Loucy (cell line): Measurements from ENCODE around the gene IGFALS.

Experiments used
- H2AFZ ChIP-seq: fragments of 200-600 bp; sonication (generic); 2 replicates; pipeline ENCODE4 v1.6.0; 2016; ENCODE audit warnings: antibody characterized with exemption, mild to moderate bottlenecking, low read length, moderate library complexity
- H3F3A ChIP-seq: fragments of 200-600 bp; 2 replicates; pipeline ENCODE4 v1.6.0; 2016; ENCODE audit warnings: antibody characterized with exemption, low read depth, mild to moderate bottlenecking
- H3K27me3 ChIP-seq: fragments of 200-600 bp; sonication (generic); 2 replicates; pipeline ENCODE4 v1.6.1; 2014; ENCODE audit warnings: low read length, mild to moderate bottlenecking; ENCODE audit not compliant: insufficient read depth, poor library complexity, severe bottlenecking
- H3K36me3 ChIP-seq: fragments of 200-600 bp; sonication (generic); 2 replicates; pipeline ENCODE4 v1.6.1; 2016; ENCODE audit warnings: low read length; ENCODE audit not compliant: insufficient read depth
- H3K4me1 ChIP-seq: fragments of 200-600 bp; sonication (generic); 2 replicates; pipeline ENCODE4 v1.5.1; 2014; ENCODE audit warnings: low read length, mild to moderate bottlenecking; ENCODE audit not compliant: insufficient read depth, poor library complexity, severe bottlenecking
- H3K4me2 ChIP-seq: fragments of 200-600 bp; sonication (generic); 2 replicates; pipeline ENCODE4 v1.6.0; 2014; ENCODE audit warnings: antibody characterized with exemption, low read length, low read depth, mild to moderate bottlenecking; ENCODE audit not compliant: poor library complexity, severe bottlenecking
- H3K4me3 ChIP-seq: fragments of 200-600 bp; sonication (generic); 2 replicates; pipeline ENCODE4 v1.5.1; 2014; ENCODE audit warnings: low read length, mild to moderate bottlenecking, mixed read lengths; ENCODE audit not compliant: poor library complexity, severe bottlenecking
- H3K79me2 ChIP-seq: fragments of 200-600 bp; sonication (generic); 2 replicates; pipeline ENCODE4 v1.6.1; 2014; ENCODE audit warnings: low read length; ENCODE audit not compliant: insufficient read depth
- H3K9ac ChIP-seq: fragments of 200-600 bp; sonication (generic); 2 replicates; pipeline ENCODE4 v1.6.0; 2014; ENCODE audit warnings: mild to moderate bottlenecking, low read depth, low read length, moderate library complexity; ENCODE audit not compliant: poor library complexity, severe bottlenecking
- H3K9me2 ChIP-seq: fragments of 200-600 bp; sonication (generic); replicated peaks from 2 replicates; pipeline ENCODE4 v1.6.1; 2016; ENCODE audit warnings: low read depth, low read length, mixed read lengths
- H3K9me3 ChIP-seq: fragments of 200-600 bp; sonication (generic); 2 replicates; pipeline ENCODE4 v1.6.1; 2014; ENCODE audit warnings: mild to moderate bottlenecking, antibody characterized with exemption, low read length, low read depth; ENCODE audit not compliant: insufficient read depth
- H4K20me1 ChIP-seq: fragments of 200-600 bp; sonication (generic); 2 replicates; pipeline ENCODE4 v1.6.0; 2014; ENCODE audit warnings: antibody characterized with exemption, low read length, mild to moderate bottlenecking; ENCODE audit not compliant: insufficient read depth, poor library complexity, severe bottlenecking
- EZH2phosphoT487 ChIP-seq: fragments of 200-600 bp; IDR thresholded peaks from 2 replicates; pipeline ENCODE4 v1.6.1; 2018; ENCODE audit warnings: antibody characterized with exemption, mild to moderate bottlenecking, moderate library complexity, borderline replicate concordance
- TF ChIP-seq, protein P1 (sequence below): fragments of 200-600 bp; sonication (generic); conservative IDR thresholded peaks from 2 replicates; pipeline ENCODE4 v1.5.1; 2014; ENCODE audit warnings: mild to moderate bottlenecking, antibody characterized with exemption, low read length

The IGFALS gene

DNA sequence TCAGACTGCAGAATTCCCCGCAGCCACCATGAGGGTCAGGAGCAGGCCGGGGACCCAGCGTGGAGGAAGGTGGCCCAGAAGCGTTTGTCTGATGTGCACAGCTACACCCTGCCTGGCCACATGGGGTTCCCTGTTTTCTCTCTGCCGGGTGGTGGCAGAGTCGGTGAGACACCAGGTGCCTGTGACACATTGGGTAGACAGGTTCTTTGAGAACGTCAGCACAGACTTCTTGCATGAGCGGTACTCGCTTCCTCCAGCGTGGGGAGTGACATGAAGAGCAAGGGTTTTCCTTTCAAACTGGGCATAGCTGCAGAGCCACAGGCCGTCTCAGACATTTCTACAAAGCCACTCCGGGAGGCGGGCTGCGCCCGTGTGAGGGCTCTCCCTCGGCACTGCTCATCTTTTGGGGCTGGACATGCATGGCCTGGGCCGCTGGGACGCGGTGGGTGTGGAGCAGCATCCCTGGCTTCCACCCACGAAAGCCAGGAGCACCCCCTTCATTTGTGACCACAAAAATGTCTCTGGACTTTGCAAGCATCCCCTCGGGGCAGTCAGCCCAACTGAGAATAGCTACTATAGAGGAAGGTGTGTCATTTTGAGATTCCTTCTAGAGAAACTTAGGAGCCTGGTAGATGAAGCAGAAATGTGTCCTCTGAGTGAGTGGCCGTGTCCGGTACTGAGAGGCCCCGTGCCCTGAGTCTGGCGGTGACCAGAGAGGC is 48.2 kb downstream of the IGFALS start:
- H3K4me3 ChIP-seq: no peak overlapping the region
- H3K9me3 ChIP-seq: no peaks in the 10 kb centered on the region
- H3K36me3 ChIP-seq: peaks cover 4% of the 10 kb centered on the region; the same call in 1 of the 2 replicates
- no peaks in the 10 kb centered on the region for H4K20me1 ChIP-seq
- no peak overlapping the region for H3K9ac ChIP-seq
- no peaks in the 10 kb centered on the region for H3K79me2 ChIP-seq
- H3K9me2 ChIP-seq: no peaks in the 10 kb centered on the region
- H3F3A ChIP-seq: no peaks in the 10 kb centered on the region
- H3K4me1 ChIP-seq: no peaks in the 10 kb centered on the region
- H3K27me3 ChIP-seq: no peaks in the 10 kb centered on the region
- TF ChIP-seq, protein P1, sequence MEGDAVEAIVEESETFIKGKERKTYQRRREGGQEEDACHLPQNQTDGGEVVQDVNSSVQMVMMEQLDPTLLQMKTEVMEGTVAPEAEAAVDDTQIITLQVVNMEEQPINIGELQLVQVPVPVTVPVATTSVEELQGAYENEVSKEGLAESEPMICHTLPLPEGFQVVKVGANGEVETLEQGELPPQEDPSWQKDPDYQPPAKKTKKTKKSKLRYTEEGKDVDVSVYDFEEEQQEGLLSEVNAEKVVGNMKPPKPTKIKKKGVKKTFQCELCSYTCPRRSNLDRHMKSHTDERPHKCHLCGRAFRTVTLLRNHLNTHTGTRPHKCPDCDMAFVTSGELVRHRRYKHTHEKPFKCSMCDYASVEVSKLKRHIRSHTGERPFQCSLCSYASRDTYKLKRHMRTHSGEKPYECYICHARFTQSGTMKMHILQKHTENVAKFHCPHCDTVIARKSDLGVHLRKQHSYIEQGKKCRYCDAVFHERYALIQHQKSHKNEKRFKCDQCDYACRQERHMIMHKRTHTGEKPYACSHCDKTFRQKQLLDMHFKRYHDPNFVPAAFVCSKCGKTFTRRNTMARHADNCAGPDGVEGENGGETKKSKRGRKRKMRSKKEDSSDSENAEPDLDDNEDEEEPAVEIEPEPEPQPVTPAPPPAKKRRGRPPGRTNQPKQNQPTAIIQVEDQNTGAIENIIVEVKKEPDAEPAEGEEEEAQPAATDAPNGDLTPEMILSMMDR: no peak
- TF ChIP-seq EZH2phosphoT487: no peak
- no peak overlapping the region for H2AFZ ChIP-seq
- H3K4me2 ChIP-seq: no peak overlapping the region

DNA sequence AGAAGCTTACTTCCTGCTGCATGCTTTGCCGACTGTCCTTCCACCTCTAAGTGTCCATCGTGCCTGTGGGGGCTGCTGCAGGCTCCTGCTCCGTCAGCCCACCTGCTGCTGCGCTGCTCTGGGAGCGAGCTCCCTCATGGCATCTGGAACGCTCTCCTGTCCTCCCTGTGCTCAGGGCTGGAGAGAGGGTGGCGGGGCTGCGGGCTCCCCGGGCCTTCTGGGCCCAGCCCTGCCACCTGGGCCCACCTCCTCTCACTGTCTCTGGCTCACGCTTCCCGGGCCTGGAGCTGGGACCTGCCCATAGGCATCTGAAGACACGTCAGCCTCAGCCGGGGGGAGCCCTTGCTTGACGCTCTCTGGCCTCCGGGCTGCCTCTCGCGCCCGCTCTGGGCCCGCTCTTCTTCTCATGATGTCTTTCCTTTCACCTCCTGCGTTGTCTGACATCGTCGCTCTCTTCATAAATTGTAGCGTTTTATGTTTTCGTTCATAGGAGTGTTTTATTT is 49.1 kb downstream of the IGFALS start:
- Histone ChIP-seq H3K9ac (no peak overlapping the region), H2AFZ (no peak overlapping the region)

DNA sequence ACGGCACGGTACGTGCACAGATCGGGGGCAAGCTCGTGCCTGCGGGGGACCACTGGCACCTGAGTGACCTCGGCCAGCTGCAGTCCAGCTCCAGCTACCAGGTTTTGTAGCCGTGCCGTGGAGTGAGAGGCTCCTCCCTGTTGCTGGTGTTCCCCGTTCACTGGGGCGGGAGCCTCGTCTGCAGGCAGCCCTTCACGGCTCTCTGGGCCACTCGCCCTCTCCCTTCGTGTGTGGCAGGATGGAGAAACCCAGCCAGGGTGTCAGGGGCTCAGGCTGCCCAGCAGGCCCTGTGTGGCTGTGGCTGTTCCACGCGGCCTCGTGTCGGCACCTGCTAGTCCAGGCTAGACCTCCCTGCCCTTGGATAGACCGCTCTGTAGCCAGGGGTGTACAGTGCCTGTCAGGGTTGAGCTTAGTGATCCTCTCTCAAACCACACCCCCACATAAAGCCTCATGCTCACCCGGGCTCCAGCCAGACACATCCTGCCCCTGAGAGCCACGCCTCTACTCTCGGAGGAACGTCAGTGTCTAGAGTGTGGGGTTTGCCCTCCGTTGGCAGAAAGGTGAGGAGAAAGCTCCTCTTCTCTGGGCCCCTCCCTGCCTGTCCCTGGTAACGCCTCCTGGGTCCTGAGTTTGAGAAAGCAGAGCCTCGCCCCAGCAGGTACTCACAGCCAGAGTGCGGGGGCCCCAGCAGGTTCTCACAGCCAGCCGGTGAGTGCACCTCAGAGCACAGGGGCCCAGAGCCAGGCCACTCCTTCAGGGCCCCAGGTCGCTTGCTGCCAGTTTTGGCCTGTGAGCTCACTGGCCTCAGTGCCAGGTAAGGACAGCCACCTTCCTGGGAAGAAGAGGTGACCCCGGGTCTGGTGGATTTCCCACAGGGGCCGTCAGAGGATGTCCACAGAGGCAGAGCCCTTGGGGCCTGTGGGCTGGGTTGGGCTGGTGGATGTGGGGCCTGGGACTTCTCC is 49.8 kb downstream of the IGFALS start:
- Histone ChIP-seq H3K36me3 (peaks cover 2% of the 10 kb centered on the region; the same call in 1 of the 2 replicates), H3K4me2 (no peak overlapping the region), H3K27me3 (no peaks in the 10 kb centered on the region), H3K4me3 (no peak overlapping the region), H3K9me3 (no peaks in the 10 kb centered on the region), H3K79me2 (no peaks in the 10 kb centered on the region), H3K4me1 (no peaks in the 10 kb centered on the region), H3K9ac (no peak overlapping the region), H3F3A (no peaks in the 10 kb centered on the region), H2AFZ (no peak overlapping the region), H3K9me2 (no peaks in the 10 kb centered on the region), H4K20me1 (no peaks in the 10 kb centered on the region)
- no peak for TF ChIP-seq EZH2phosphoT487
- TF ChIP-seq, protein P1: no peak

More for the DNA sequence above, 49.1 kb downstream of the IGFALS start:
- H3K4me2 ChIP-seq: no peak overlapping the region
- no peak overlapping the region for H3K4me3 ChIP-seq
- no peaks in the 10 kb centered on the region for H3K9me3 ChIP-seq
- H3K4me1 ChIP-seq: no peaks in the 10 kb centered on the region
- peaks cover 4% of the 10 kb centered on the region; the same call in 1 of the 2 replicates for H3K36me3 ChIP-seq
- no peak for TF ChIP-seq EZH2phosphoT487
- TF ChIP-seq, protein P1: no peak
- no peaks in the 10 kb centered on the region for H3K9me2 ChIP-seq
- no peaks in the 10 kb centered on the region for H4K20me1 ChIP-seq
- no peaks in the 10 kb centered on the region for H3F3A ChIP-seq
- H3K79me2 ChIP-seq: no peaks in the 10 kb centered on the region
- H3K27me3 ChIP-seq: no peaks in the 10 kb centered on the region
